ENCODE data around the gene SMIM1. TPM values are rescaled to one million over a fixed set of nuclear protein-coding genes. Genes with fewer than 3 reads are reported as not detected.

SMIM1 gene
- total RNA-seq, 2 experiments from 2014 or later = not detected

DNA sequence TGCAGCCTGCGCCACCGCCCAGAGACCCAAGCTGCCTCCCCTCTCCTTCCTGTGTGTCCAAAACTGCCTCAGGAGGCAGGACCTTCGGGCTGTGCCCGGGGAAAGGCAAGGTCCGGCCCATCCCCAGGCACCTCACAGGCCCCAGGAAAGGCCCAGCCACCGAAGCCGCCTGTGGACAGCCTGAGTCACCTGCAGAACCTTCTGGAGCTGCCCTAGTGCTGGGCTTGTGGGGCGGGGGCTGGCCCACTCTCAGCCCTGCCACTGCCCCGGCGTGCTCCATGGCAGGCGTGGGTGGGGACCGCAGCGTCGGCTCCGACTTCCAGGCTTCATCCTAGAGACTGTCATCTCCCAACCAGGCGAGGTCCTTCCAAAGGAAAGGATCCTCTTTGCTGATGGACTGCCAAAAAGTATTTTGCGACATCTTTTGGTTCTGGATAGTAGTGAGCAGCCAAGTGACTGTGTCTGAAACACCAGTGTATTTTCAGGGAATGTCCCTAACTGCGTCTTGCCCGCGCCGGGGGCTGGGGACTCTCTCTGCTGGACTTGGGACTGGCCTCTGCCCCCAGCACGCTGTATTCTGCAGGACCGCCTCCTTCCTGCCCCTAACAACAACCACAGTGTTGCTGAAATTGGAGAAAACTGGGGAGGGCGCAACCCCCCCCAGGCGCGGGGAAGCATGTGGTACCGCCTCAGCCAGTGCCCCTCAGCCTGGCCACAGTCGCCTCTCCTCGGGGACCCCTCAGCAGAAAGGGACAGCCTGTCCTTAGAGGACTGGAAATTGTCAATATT lies 39.3 kb upstream of the SMIM1 start:
- peaks cover 3% of the 10 kb centered on the region for H3K4me1 Mint-ChIP-seq
- CTCF ChIA-PET = interaction anchor here (2.2 kb wide), 1 partner anchor 9 kb away, joined by 6 read pairs; no protein-coding TSS in a partner anchor
- no peak overlapping the region for H3K4me3 Mint-ChIP-seq
- no peaks in the 10 kb centered on the region for H3K9me3 Mint-ChIP-seq
- no peak overlapping the region for H3K27ac Mint-ChIP-seq
- no peaks in the 10 kb centered on the region for H3K27me3 Mint-ChIP-seq
- no peak for DNase-seq
- no peaks in the 10 kb centered on the region for H3K36me3 Mint-ChIP-seq (ENCODE audit: low read depth)
- POLR2A ChIA-PET = no interaction called here

- POLR2A ChIA-PET = no interaction called here
- Mint-ChIP-seq H3K9me3 (no peaks in the 10 kb centered on the region), H3K27me3 (no peaks in the 10 kb centered on the region), H3K4me1 (peaks cover 3% of the 10 kb centered on the region), H3K36me3 (ENCODE audit: low read depth) (no peaks in the 10 kb centered on the region), H3K27ac (no peak overlapping the region), H3K4me3 (no peak overlapping the region)
- CTCF ChIA-PET = interaction anchor here (2.2 kb wide), 1 partner anchor 10 kb away, joined by 6 read pairs; no protein-coding TSS in a partner anchor
- DNase-seq = no peak
These were observed 38.5 kb upstream of the SMIM1 start for GRCh38 chr1:3733883-3734589.

DNA sequence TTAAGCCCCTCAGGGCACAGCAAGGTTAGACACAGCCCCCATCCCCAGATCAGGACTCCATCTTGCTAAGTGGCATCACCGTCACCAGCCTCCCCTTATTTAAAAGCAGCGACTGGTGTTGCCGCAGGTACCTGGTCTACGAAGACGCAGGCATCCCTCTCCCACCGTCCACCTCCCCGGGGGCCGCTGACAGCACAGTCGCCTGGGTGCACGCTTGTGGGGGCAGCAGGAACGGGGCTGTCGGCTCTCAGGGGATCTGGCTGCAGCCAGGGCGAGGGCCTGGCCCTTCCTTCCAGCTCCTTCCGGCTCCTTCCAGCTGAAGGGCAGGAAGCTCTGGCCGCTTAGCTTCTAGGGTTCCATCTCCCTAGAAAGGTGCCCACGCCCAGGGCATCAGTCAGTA lies 37.9 kb upstream of the SMIM1 start:
- ChIA-PET CTCF (interaction anchor here (2.2 kb wide), 1 partner anchor 10 kb away, joined by 6 read pairs; no protein-coding TSS in a partner anchor), POLR2A (no interaction called here)
- no peak for DNase-seq
- Mint-ChIP-seq H3K9me3 (no peaks in the 10 kb centered on the region), H3K27ac (no peak overlapping the region), H3K27me3 (no peaks in the 10 kb centered on the region), H3K4me3 (no peak overlapping the region), H3K36me3 (ENCODE audit: low read depth) (no peaks in the 10 kb centered on the region), H3K4me1 (peaks cover 3% of the 10 kb centered on the region)

DNA sequence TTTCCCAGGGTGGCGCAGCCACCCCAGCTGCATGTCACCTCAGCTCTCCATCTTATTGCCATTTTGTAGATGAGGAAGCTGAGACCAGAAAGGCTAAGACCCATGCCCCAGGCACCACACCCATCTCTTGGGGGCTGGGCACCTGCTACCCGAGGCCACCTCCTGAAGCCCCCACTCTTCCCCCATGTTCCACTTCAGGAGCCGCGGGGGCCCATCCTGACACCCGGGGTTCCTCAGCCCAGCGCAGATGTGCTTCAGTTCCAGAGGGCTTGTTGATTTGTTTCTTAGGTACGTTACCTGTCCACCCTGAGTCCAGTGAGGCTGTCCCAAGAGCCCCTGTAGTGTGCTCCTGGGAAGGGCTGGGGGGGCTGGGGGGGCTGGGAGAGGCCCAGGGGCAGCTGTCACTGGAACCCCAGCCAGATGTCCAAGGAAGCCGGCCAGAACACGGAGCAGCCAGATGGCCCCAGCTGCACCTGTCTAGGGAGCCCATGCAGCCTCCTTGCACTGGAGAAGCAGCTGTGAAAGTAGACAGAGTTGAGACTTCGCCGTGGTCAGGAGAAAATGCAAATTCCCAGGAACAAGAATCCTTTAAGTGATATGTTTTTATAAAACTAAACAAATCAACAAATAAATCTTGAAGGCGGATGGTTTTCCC lies 37.4 kb upstream of the SMIM1 start:
- no peaks in the 10 kb centered on the region for H3K36me3 Mint-ChIP-seq (ENCODE audit: low read depth)
- H3K4me1 Mint-ChIP-seq = peaks cover 3% of the 10 kb centered on the region
- H3K9me3 Mint-ChIP-seq = no peaks in the 10 kb centered on the region
- H3K27me3 Mint-ChIP-seq = no peaks in the 10 kb centered on the region
- no peak for DNase-seq
- no peak overlapping the region for H3K4me3 Mint-ChIP-seq
- no peak overlapping the region for H3K27ac Mint-ChIP-seq
- POLR2A ChIA-PET = no interaction called here
- CTCF ChIA-PET = interaction anchor here (2.2 kb wide), 1 partner anchor 11 kb away, joined by 6 read pairs; no protein-coding TSS in a partner anchor

GRCh38 chr1:3735688-3736087 lies 36.9 kb upstream of the SMIM1 start:
- H3K27me3 Mint-ChIP-seq = no peaks in the 10 kb centered on the region
- DNase-seq = no peak
- no peak overlapping the region for H3K4me3 Mint-ChIP-seq
- no peak overlapping the region for H3K27ac Mint-ChIP-seq
- H3K4me1 Mint-ChIP-seq = peaks cover 3% of the 10 kb centered on the region
- ChIA-PET POLR2A (no interaction called here), CTCF (interaction anchor here (2.2 kb wide), 1 partner anchor 11 kb away, joined by 6 read pairs; no protein-coding TSS in a partner anchor)
- H3K36me3 Mint-ChIP-seq (ENCODE audit: low read depth) = no peaks in the 10 kb centered on the region
- H3K9me3 Mint-ChIP-seq = no peaks in the 10 kb centered on the region

GRCh38 chr1:3736131-3736561 lies 36.4 kb upstream of the SMIM1 start:
- no peaks in the 10 kb centered on the region for H3K9me3 Mint-ChIP-seq
- CTCF ChIA-PET = no interaction called here
- POLR2A ChIA-PET = no interaction called here
- peaks cover 3% of the 10 kb centered on the region for H3K4me1 Mint-ChIP-seq
- DNase-seq = no peak
- no peaks in the 10 kb centered on the region for H3K27me3 Mint-ChIP-seq
- no peak overlapping the region for H3K4me3 Mint-ChIP-seq
- H3K27ac Mint-ChIP-seq = no peak overlapping the region
- H3K36me3 Mint-ChIP-seq (ENCODE audit: low read depth) = no peaks in the 10 kb centered on the region

DNA sequence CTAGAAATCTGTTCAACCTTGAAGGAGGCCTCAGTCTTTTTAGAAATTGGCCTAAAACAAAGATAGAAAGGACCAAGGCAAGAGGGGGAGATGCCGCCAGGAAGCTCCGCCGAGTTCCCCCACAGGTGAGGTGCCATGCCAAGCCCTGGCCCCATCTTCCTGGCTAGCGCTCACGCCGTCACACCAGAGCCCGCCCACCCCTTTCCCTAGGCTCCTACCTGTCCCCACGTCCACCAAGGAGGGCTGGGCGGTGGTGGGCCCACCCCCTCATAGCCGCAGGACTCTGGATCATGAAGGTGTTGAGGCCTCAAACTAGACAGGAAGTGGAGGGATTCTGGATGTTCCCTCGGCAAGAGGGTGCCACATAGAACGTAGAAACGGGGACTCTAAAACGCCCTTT lies 35.8 kb upstream of the SMIM1 start:
- H3K4me3 Mint-ChIP-seq = no peak overlapping the region
- peaks cover 3% of the 10 kb centered on the region for H3K4me1 Mint-ChIP-seq
- H3K27me3 Mint-ChIP-seq = no peaks in the 10 kb centered on the region
- no peaks in the 10 kb centered on the region for H3K9me3 Mint-ChIP-seq
- CTCF ChIA-PET = no interaction called here
- POLR2A ChIA-PET = no interaction called here
- no peak overlapping the region for H3K27ac Mint-ChIP-seq
- H3K36me3 Mint-ChIP-seq (ENCODE audit: low read depth) = no peaks in the 10 kb centered on the region
- no peak for DNase-seq

- Mint-ChIP-seq H3K27me3 (no peaks in the 10 kb centered on the region), H3K27ac (no peak overlapping the region), H3K4me1 (peaks cover 5% of the 10 kb centered on the region), H3K9me3 (no peaks in the 10 kb centered on the region), H3K36me3 (ENCODE audit: low read depth) (no peaks in the 10 kb centered on the region), H3K4me3 (no peak overlapping the region)
- CTCF ChIA-PET = no interaction called here
- POLR2A ChIA-PET = no interaction called here
- no peak for DNase-seq
These were observed 33.6 kb upstream of the SMIM1 start for GRCh38 chr1:3738943-3739342.

- Mint-ChIP-seq H3K27me3 (no peaks in the 10 kb centered on the region), H3K4me3 (no peak overlapping the region), H3K9me3 (no peaks in the 10 kb centered on the region), H3K4me1 (peaks cover 9% of the 10 kb centered on the region), H3K36me3 (ENCODE audit: low read depth) (peaks cover 1% of the 10 kb centered on the region), H3K27ac (no peak overlapping the region)
- ChIA-PET POLR2A (no interaction called here), CTCF (no interaction called here)
- DNase-seq = no peak
These were observed 32.5 kb upstream of the SMIM1 start for GRCh38 chr1:3740042-3740441.

- H3K4me1 Mint-ChIP-seq = peaks cover 16% of the 10 kb centered on the region
- POLR2A ChIA-PET = no interaction called here
- H3K27me3 Mint-ChIP-seq = no peaks in the 10 kb centered on the region
- no peaks in the 10 kb centered on the region for H3K9me3 Mint-ChIP-seq
- peaks cover 4% of the 10 kb centered on the region for H3K36me3 Mint-ChIP-seq (ENCODE audit: low read depth)
- H3K4me3 Mint-ChIP-seq = no peak overlapping the region
- DNase-seq = no peak
- CTCF ChIA-PET = no interaction called here
- no peak overlapping the region for H3K27ac Mint-ChIP-seq
These were observed 31.8 kb upstream of the SMIM1 start for GRCh38 chr1:3740752-3741151.

DNA sequence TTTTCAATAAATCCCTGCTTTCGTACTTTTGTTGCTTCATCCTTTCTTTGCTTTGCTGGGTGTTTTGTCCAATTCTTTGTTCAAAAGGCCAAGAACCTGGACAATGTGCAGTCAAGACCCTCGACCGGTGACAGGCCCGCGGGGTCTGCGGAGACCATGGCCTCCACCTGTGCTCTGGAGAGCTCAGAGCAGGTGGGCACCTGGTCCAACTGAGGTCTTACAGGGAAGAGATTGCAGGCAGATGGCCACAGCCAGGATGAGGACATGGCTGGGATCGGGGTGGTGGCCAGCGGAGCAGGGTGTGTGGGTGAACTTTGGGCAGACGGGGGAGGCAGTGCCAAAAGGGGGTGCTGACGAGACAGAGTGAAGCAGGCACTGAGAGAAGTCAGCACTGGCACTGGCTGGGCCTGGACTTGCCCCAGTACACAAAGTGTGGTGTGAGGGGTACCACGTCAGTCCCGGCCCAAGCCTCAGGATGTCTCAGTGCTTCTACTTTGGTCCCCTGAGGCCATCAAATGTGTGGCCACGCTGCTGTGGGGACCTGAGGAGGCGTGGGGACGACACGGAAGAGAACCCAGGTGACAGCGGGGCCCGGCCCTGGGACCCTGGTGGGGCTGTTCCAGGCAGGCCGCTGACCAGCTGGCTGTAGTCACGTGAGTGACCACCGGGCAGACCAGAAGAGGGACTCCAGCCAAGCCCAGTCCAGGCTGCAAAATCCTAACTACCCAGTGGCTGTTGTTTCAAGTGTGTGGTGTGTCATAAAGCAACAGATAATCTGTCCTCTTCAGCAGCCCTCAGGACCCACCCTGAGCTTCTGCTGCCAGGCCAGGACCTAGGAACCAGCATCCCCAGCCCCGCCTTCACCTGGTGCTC lies 30.7 kb upstream of the SMIM1 start:
- Mint-ChIP-seq H3K27me3 (no peaks in the 10 kb centered on the region), H3K4me3 (no peak overlapping the region), H3K36me3 (ENCODE audit: low read depth) (peaks cover 4% of the 10 kb centered on the region), H3K27ac (no peak overlapping the region), H3K9me3 (no peaks in the 10 kb centered on the region), H3K4me1 (peaks cover 22% of the 10 kb centered on the region)
- ChIA-PET POLR2A (no interaction called here), CTCF (no interaction called here)
- DNase-seq = no peak

DNA sequence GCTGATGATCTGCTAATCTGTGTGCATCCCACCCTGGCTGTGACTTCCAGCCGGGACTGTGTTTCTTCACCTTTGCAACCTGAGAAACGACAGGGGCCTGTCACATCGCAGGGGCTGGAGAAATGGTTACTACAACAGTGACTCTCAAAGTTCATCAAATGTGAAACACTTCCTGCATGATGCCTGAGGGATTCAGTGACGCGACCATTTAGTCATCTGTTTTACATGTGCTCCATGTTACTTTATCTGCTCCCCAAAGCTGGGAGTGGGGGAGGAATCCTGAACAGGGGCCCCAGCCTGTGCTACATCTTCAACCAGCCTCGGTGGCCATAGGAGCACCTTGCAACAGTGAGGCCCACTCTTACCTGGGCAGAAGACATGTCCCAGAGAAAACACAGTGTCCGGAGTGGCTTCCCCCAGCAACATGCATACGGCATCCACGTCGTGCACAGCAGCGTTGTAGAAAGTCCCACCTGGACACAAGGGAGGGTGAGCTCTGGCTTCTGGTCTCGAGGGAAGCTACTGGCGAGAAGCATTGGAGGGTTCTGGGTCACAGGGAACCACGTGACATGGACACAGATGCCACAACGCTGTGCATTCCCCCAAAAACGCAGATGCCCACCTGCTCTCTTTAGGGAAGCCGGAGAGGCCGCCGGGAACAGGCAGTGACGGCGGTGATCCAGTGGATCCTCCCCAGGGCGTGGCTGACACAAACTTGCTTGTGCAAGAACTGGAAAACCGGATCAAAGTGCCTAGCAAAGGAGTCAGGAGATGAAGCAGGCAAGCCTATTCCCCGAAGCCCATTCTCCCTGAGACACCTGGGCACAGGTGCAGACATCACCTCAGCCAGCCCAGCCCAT lies 29.9 kb upstream of the SMIM1 start:
- no peak overlapping the region for H3K27ac Mint-ChIP-seq
- peaks cover 23% of the 10 kb centered on the region for H3K4me1 Mint-ChIP-seq
- peaks cover 4% of the 10 kb centered on the region for H3K36me3 Mint-ChIP-seq (ENCODE audit: low read depth)
- H3K4me3 Mint-ChIP-seq = no peak overlapping the region
- no peaks in the 10 kb centered on the region for H3K9me3 Mint-ChIP-seq
- DNase-seq = no peak
- POLR2A ChIA-PET = no interaction called here
- H3K27me3 Mint-ChIP-seq = no peaks in the 10 kb centered on the region
- CTCF ChIA-PET = no interaction called here

Data from activated CD4-positive, alpha-beta memory T cell treated with anti-CD3 and anti-CD28 coated beads, Interleukin-2, amount 10 ng/mL, durations not matched to agents 7 days and 5 days (primary cell).